ENCODE results near the gene TMOD3.

The TMOD3 gene

GRCh38 chr15:51861557-51862359 is 32.3 kb downstream of the TMOD3 start:
- in situ Hi-C loops (cut with HindIII; ENCODE audit: low sequenced_read_pairs): no loop called here

GRCh38 chr15:51863131-51863530 is 33.7 kb downstream of the TMOD3 start:
- in situ Hi-C loops (cut with HindIII; ENCODE audit: low sequenced_read_pairs): no loop called here
- H3K4me3 ChIP-seq (ENCODE audit: low read depth, low read length): no peak overlapping the region
- TF ChIP-seq CTCF (IDR thresholded peaks at IDR 0.05; ENCODE audit: low read depth, low read length, missing control alignments): no peak
- no peak for DNase-seq (ENCODE audit: low read depth)

More at GRCh38 chr15:51861557-51862359, 32.3 kb downstream of the TMOD3 start:
- no peak for TF ChIP-seq CTCF (IDR thresholded peaks at IDR 0.05; ENCODE audit: low read depth, low read length, missing control alignments)
- H3K4me3 ChIP-seq (ENCODE audit: low read depth, low read length): no peak overlapping the region
- no peak for DNase-seq (ENCODE audit: low read depth)

GRCh38 chr15:51864408-51865056 is 35.1 kb downstream of the TMOD3 start:
- no peak overlapping the region for H3K4me3 ChIP-seq (ENCODE audit: low read depth, low read length)
- no peak for DNase-seq (ENCODE audit: low read depth)
- in situ Hi-C loops (cut with HindIII; ENCODE audit: low sequenced_read_pairs): no loop called here
- TF ChIP-seq CTCF (IDR thresholded peaks at IDR 0.05; ENCODE audit: low read depth, low read length, missing control alignments): no peak

- no peak for TF ChIP-seq CTCF (IDR thresholded peaks at IDR 0.05; ENCODE audit: low read depth, low read length, missing control alignments)
- no peak for DNase-seq (ENCODE audit: low read depth)
- no peak overlapping the region for H3K4me3 ChIP-seq (ENCODE audit: low read depth, low read length)
- in situ Hi-C loops (cut with HindIII; ENCODE audit: low sequenced_read_pairs): no loop called here
Observed at GRCh38 chr15:51865317-51865716, 35.9 kb downstream of the TMOD3 start.

GRCh38 chr15:51866161-51866560 is 36.7 kb downstream of the TMOD3 start:
- no peak for DNase-seq (ENCODE audit: low read depth)
- in situ Hi-C loops (cut with HindIII; ENCODE audit: low sequenced_read_pairs): no loop called here
- TF ChIP-seq CTCF (IDR thresholded peaks at IDR 0.05; ENCODE audit: low read depth, low read length, missing control alignments): no peak
- H3K4me3 ChIP-seq (ENCODE audit: low read depth, low read length): no peak overlapping the region

GRCh38 chr15:51866751-51867150 is 37.3 kb downstream of the TMOD3 start:
- H3K4me3 ChIP-seq (ENCODE audit: low read depth, low read length): no peak overlapping the region
- in situ Hi-C loops (cut with HindIII; ENCODE audit: low sequenced_read_pairs): no loop called here
- no peak for DNase-seq (ENCODE audit: low read depth)
- TF ChIP-seq CTCF (IDR thresholded peaks at IDR 0.05; ENCODE audit: low read depth, low read length, missing control alignments): no peak

Data from astrocyte of the cerebellum (primary cell).